ENCODE measurements around the gene NEIL1.
"Not testable (repeated sequence)": the region's sequence is repeated elsewhere in the genome, so short reads cannot be mapped to it uniquely, and the experiment has no call there.

GRCh38 chr15:75333654-75334419 lies 13.0 kb upstream of the NEIL1 start:
- TF ChIP-seq CTCF, POLR2A (IDR thresholded peaks at IDR 0.05): not testable (repeated sequence)

All from testis (tissue), 2 donors.